Stomach (tissue), 9 donors: Measurements from ENCODE around the gene TENT4B. TPM values are rescaled to one million over a fixed set of nuclear protein-coding genes. Genes with fewer than 3 reads are reported as not detected.

Source experiments
- DNase-seq, 2 donors: peaks; one replicate each; pipeline versions ENCODE4 v3.0.0 to v3.0.0-alpha.2; 2013 to 2019
- H3K27ac ChIP-seq, 5 donors: fragments of 200-600 bp in 4 of 5; sonication (generic) in 4 of 5; one replicate each; pipeline ENCODE4 v1.5.1; 2013 to 2019; ENCODE audit warnings: mild to moderate bottlenecking in 1 of 5, moderate library complexity in 1 of 5
- H3K27me3 ChIP-seq, 3 donors: fragments of 200-600 bp; sonication (generic); one replicate each; pipeline ENCODE4 v1.5.1; 2017 to 2019; ENCODE audit warnings: mixed run types in 1 of 3
- H3K36me3 ChIP-seq, 4 donors: fragments of 200-600 bp; sonication (generic); 1 replicate in 3 of 4; 2 replicates in 1 of 4; pipeline ENCODE4 v1.5.1; 2016 to 2019
- H3K4me1 ChIP-seq, 4 donors: fragments of 200-600 bp; sonication (generic); one replicate each; pipeline ENCODE4 v1.5.1; 2016 to 2019
- H3K4me3 ChIP-seq, 4 donors: fragments of 200-600 bp; sonication (generic) in 3 of 4; one replicate each; pipeline ENCODE4 v1.5.1; 2016 to 2019; ENCODE audit warnings: mild to moderate bottlenecking in 1 of 4
- H3K9me3 ChIP-seq, 4 donors: fragments of 200-600 bp; sonication (generic); one replicate each; pipeline ENCODE4 v1.5.1; 2016 to 2019
- EP300 ChIP-seq: sonication (generic); formaldehyde crosslinking; IDR thresholded peaks from one replicate; pipeline ENCODE4 v1.6.1; 2017; ENCODE audit warnings: antibody characterized with exemption
- POLR2A ChIP-seq, 4 donors: fragments of 450-650 bp; IDR thresholded peaks; one replicate each; pipeline ENCODE4 v1.6.1; 2016; ENCODE audit warnings: antibody characterized with exemption in 4 of 4, control low read depth in 2 of 4, mild to moderate bottlenecking in 1 of 4, moderate library complexity in 1 of 4
- POLR2AphosphoS5 ChIP-seq, 3 donors: sonication (generic); formaldehyde crosslinking; IDR thresholded peaks; one replicate each; pipeline ENCODE4 v1.6.1; 2016; ENCODE audit warnings: antibody characterized with exemption in 3 of 3
- WGBS, 5 donors: extraction: QIAGEN DNeasy Blood & Tissue Kit in 3 of 5; methylation state at CpG; one replicate each; pipeline versions ENCODE4 v1.1.5 to v1.1.7; 2013 to 2018; 5-methylcytosine and 5-hydroxymethylcytosine counted together
- intact Hi-C: fragments of 100-400 bp; cut with DNase I; formaldehyde crosslinking; loops from one replicate; pipeline ENCODE4 v1.15.1; 2023; ENCODE audit warnings: low total_unique reads
- polyA plus RNA-seq, 3 donors: library from polyadenylated mRNA; stranded (reverse); fragments of 200-250 nt; gene quantifications; one replicate each; pipeline ENCODE4 v1.2.3, GENCODE V29; 2013
- total RNA-seq, 5 donors: library from RNA; depleted of rRNA; stranded (reverse); fragments of >200 nt; gene quantifications; one replicate each; pipeline versions ENCODE4 v1.1.0 to v1.2.3, GENCODE V29; 2014 to 2016
- TF ChIP-seq, protein P1 (sequence below), 7 experiments: fragments of 450-650 bp in 4 of 7; fragments of 200-600 bp in 3 of 7; sonication (generic) in 3 of 7; IDR thresholded peaks; one replicate each; pipeline ENCODE4 v1.5.1; 2016 to 2019; ENCODE audit warnings: antibody characterized with exemption in 7 of 7, control low read depth in 2 of 7, mild to moderate bottlenecking in 1 of 7
- donor health status: healthy with polysubstance abuse.
- donor health status: Bipolar disorder and iron deficiency.
- donor health status: healthy.

The TENT4B gene
- total and polyA plus RNA-seq, 8 donors = 2.4 to 24.1 (median 8.3) TPM

DNA sequence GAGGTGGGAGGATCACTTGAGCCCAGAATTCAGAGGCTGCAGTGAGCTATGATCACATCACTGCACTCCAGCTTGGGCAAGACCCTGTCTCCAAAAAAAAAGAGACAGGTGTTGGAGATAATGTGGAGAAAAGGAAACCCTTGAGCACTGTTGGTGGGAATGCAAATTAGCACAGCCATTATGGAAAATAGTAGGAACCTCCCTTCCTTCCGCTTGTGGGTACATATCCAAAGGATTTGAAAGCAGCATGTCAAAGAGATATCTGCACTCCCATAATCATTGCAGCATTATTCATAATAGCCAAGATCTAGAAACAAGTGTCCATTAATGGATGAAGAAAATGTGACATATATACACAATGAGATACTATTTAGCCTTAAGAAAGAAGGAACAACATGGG, 103.5 kb downstream of the TENT4B start:
- Histone ChIP-seq H3K9me3 (no peaks in the 10 kb centered on the region), H3K4me1 (peaks cover 9 to 17% (median 13%) of the 10 kb centered on the region in 4 donors), H3K36me3 (no peaks in the 10 kb centered on the region), H3K27ac (no peak overlapping the region), H3K27me3 (no peaks in the 10 kb centered on the region), H3K4me3 (no peak overlapping the region)
- 45 to 88% (median 83%) methylated on average over 1 of the region's 1 CpG for WGBS, 5 donors
- DNase-seq = no peak
- TF ChIP-seq EP300 = no peak
- TF ChIP-seq, protein P1, sequence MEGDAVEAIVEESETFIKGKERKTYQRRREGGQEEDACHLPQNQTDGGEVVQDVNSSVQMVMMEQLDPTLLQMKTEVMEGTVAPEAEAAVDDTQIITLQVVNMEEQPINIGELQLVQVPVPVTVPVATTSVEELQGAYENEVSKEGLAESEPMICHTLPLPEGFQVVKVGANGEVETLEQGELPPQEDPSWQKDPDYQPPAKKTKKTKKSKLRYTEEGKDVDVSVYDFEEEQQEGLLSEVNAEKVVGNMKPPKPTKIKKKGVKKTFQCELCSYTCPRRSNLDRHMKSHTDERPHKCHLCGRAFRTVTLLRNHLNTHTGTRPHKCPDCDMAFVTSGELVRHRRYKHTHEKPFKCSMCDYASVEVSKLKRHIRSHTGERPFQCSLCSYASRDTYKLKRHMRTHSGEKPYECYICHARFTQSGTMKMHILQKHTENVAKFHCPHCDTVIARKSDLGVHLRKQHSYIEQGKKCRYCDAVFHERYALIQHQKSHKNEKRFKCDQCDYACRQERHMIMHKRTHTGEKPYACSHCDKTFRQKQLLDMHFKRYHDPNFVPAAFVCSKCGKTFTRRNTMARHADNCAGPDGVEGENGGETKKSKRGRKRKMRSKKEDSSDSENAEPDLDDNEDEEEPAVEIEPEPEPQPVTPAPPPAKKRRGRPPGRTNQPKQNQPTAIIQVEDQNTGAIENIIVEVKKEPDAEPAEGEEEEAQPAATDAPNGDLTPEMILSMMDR (IDR thresholded peaks at IDR 0.05) = no peak
- TF ChIP-seq POLR2A (IDR thresholded peaks at IDR 0.05) = no peak
- no peak for TF ChIP-seq POLR2AphosphoS5 (IDR thresholded peaks at IDR 0.05)
- intact Hi-C loops = no loop called here

DNA sequence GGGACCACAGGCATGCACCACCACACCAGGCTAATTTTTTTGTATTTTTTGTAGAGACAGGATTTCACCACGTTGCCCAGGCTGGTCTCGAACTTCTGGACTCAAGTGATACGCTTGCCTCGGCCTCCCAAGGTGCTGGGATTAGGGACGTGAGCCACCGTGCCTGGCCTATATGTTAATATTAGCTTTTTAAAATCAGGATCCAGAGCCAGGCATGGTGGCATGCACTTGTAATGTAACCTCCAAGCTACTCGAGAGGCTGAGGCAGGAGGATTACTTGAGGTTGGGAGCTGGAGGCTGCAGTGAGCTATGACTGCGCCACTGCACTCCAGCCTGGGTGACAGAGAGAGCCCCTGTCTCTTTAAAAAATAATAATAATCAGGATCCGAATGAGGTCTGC, 104.8 kb downstream of the TENT4B start:
- no peaks in the 10 kb centered on the region for H3K27me3 ChIP-seq
- peak in 1 of 2 donors; percentile 5 for DNase-seq
- no peak overlapping the region for H3K4me3 ChIP-seq
- no peaks in the 10 kb centered on the region for H3K9me3 ChIP-seq
- intact Hi-C loops = no loop called here
- TF ChIP-seq EP300 = no peak
- TF ChIP-seq, protein P1 (IDR thresholded peaks at IDR 0.05) = no peak
- no peak for TF ChIP-seq POLR2AphosphoS5 (IDR thresholded peaks at IDR 0.05)
- no peak for TF ChIP-seq POLR2A (IDR thresholded peaks at IDR 0.05)
- peaks cover 14 to 28% (median 19%) of the 10 kb centered on the region in 4 donors for H3K4me1 ChIP-seq
- no peaks in the 10 kb centered on the region for H3K36me3 ChIP-seq
- no peak overlapping the region for H3K27ac ChIP-seq
- 89 to 92% (median 91%) methylated on average over 9 of the region's 9 CpGs for WGBS, 5 donors

DNA sequence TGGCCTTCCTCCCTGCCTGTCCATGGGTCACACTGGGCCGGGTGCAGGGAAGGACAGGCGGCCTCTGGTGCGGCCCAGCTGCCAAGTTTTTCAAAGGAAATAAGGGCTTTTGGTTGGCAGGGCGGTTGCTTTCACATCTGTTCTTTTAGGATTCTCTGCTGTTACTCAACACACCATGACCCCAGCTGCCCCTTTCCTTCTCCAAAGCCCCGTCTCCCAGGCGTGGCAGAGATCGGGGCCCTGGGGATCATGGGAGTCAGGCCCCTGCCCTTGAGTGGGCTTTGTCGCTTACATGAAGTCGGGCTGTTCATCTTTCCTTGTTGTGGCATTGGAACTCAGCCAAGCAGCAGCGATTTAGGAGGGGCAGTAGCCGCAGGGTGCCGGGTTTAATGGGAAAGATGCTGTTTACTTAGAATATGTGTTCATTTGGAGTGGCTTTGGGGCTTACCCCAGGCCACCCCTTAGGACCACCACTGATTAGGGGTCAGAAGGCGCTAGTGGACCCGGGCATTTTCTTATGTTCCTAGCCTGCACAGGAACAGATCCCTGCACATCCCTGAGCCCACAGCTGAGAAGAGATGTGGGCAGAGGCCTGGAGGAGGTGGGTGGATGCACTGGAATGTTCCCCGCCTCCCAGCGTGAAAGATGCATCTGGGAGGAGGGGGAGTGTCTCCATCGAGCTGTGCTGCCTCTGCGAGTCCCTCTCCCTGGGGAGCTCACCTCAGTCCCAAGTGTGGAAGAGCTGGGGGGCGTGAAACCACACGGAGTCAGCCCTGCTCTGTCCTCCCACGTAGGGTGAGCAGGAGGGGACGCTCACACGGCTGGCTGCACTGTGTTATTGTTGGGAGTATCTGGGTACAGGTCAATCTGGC, 106.5 kb downstream of the TENT4B start:
- H3K27ac ChIP-seq = peak overlapping the region in 2 of 5 donors; percentile 30 to 36
- WGBS, 5 donors = 46 to 54% (median 49%) methylated on average over 23 of the region's 23 CpGs

More for the DNA sequence above, 106.5 kb downstream of the TENT4B start:
- Histone ChIP-seq H3K4me1 (peaks cover 14 to 45% (median 22%) of the 10 kb centered on the region in 4 donors), H3K9me3 (no peaks in the 10 kb centered on the region), H3K27me3 (no peaks in the 10 kb centered on the region), H3K36me3 (no peaks in the 10 kb centered on the region), H3K4me3 (no peak overlapping the region)
- intact Hi-C loops = no loop called here
- peak in 1 of 2 donors; percentile 26 for DNase-seq
- no peak for TF ChIP-seq POLR2AphosphoS5 (IDR thresholded peaks at IDR 0.05)
- TF ChIP-seq, protein P1 (IDR thresholded peaks at IDR 0.05) = no peak
- TF ChIP-seq EP300 = no peak
- TF ChIP-seq POLR2A (IDR thresholded peaks at IDR 0.05) = no peak
